ENCODE results near the gene S100A5. TPM values are rescaled to one million over a fixed set of nuclear protein-coding genes. Genes with fewer than 3 reads are reported as not detected.

Gene S100A5
- total and polyA plus RNA-seq, 10 of the 15 experiments (the other 5 are each of a cell fraction or from before 2014, with no cell fraction given), result 0.47 to 0.75 (median 0.56) TPM; not detected in 6

- no peak for TF ChIP-seq SIN3A (IDR thresholded peaks at IDR 0.05; ENCODE audit: low read depth, low read length)
These were observed 3.8 kb upstream of the S100A5 start (continued) for GRCh38 chr1:153544453-153545066.

- SMC1A ChIA-PET (ENCODE audit: uncharacterized antibody, unreplicated experiment), result interaction anchor here (0.6 to 3.4 kb wide), 5 partner anchors 9 to 443 kb away, joined by 3 to 16 read pairs (median 10); partner anchors contain the start of gene S100A6
- intact Hi-C loops (cut with micrococcal nuclease; ENCODE audit: unreplicated experiment), result no loop called here
These were observed 3.0 kb upstream of the S100A5 start for GRCh38 chr1:153543736-153544135.

More at GRCh38 chr1:153543736-153544135, 3.0 kb upstream of the S100A5 start:
- RAD21 ChIA-PET (ENCODE audit: unreplicated experiment), result interaction anchor here (0.8 to 3.5 kb wide), 3 partner anchors 9 to 132 kb away, joined by 3 to 38 read pairs (median 13); partner anchors contain the start of genes S100A2 and S100A6
- CTCF ChIA-PET, result interaction anchor here (1.0 to 4.3 kb wide), 7 partner anchors 10 to 128 kb away, joined by 3 to 46 read pairs (median 4); partner anchors contain the start of gene S100A6
- 37% methylated on average over 4 of the region's 4 CpGs for WGBS (ENCODE audit: insufficient coverage, insufficient replicate concordance, low lambda C conversion rate, missing lambda C conversion rate)
- no peak overlapping the region for H3K9ac ChIP-seq (ENCODE audit: control insufficient read depth, insufficient read depth, low read length)
- H2AFZ ChIP-seq (ENCODE audit: control insufficient read depth, low read depth, low read length), result no peak overlapping the region
- no peak overlapping the region for H3K27ac ChIP-seq (ENCODE audit: control insufficient read depth, insufficient read depth)
- no peak overlapping the region for H3K4me3 ChIP-seq
- no TSS peak for BruUV-seq (replicated peaks)
- TF ChIP-seq SMAD5 (IDR thresholded peaks at IDR 0.05; ENCODE audit: low read depth) (no peak), NFIC (IDR thresholded peaks at IDR 0.05; ENCODE audit: low read depth, low read length) (no peak), HDAC2 (IDR thresholded peaks at IDR 0.05) (no peak)
- TF ChIP-seq, protein P1, sequence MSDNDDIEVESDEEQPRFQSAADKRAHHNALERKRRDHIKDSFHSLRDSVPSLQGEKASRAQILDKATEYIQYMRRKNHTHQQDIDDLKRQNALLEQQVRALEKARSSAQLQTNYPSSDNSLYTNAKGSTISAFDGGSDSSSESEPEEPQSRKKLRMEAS (IDR thresholded peaks at IDR 0.05; ENCODE audit: low read depth, low read length), result no peak
- no peaks in the 10 kb centered on the region for H3K36me3 ChIP-seq (ENCODE audit: control insufficient read depth in 2 of 2, insufficient read depth in 2 of 2, low read length in 1 of 2)
- DNase-seq (ENCODE audit: low read depth, low spot score) (no peak), ATAC-seq (no peak), FAIRE-seq (no peak)
- no peak overlapping the region for H3K4me2 ChIP-seq (ENCODE audit: control insufficient read depth, insufficient read depth)
- H3K9me3 ChIP-seq (replicated peaks; ENCODE audit: control insufficient read depth, insufficient read depth, low read length), result no peaks in the 10 kb centered on the region
- POLR2A ChIA-PET, result interaction anchor here (3.5 to 4.1 kb wide), 2 partner anchors 9 to 21 kb away, joined by 29 to 34 read pairs; partner anchors contain the start of genes S100A2 and S100A6
- H4K20me1 ChIP-seq (ENCODE audit: control insufficient read depth, insufficient read depth), result no peaks in the 10 kb centered on the region
- H3K4me1 ChIP-seq (ENCODE audit: control insufficient read depth, insufficient read depth, low read length), result peaks cover 25% of the 10 kb centered on the region
- H3K27me3 ChIP-seq (replicated peaks in 1 of 2; ENCODE audit: control insufficient read depth in 2 of 2, insufficient read depth in 2 of 2, low read length in 1 of 2), result no peaks in the 10 kb centered on the region
- no peaks in the 10 kb centered on the region for H3K79me2 ChIP-seq (ENCODE audit: control insufficient read depth, insufficient read depth, low read length)
- in situ Hi-C loops (cut with MboI), result no loop called here

Data from GM12878 (cell line).